HT1080 (cell line): ENCODE measurements around the gene LYL1. TPM values are rescaled to one million over a fixed set of nuclear protein-coding genes. Genes with fewer than 3 reads are reported as not detected.
A peak's percentile ranks its signal among the peaks of the same experiment; 100 is the strongest.
"Not testable (repeated sequence)": the region's sequence is repeated elsewhere in the genome, so short reads cannot be mapped to it uniquely, and the experiment has no call there.

Experiments
- DNase-seq: peaks from one replicate; pipeline ENCODE4 v3.0.0-alpha.2; 2015; ENCODE audit warnings: low read depth
- polyA plus RNA-seq, 2 experiments: library from polyadenylated mRNA; depleted of rRNA; stranded (reverse); fragments of >200 nt; gene quantifications; 2 replicates each; pipeline ENCODE4 v1.2.3, GENCODE V29; 2015
- total RNA-seq: library from RNA; depleted of rRNA; stranded (reverse); fragments of >200 nt; shearing (Covaris generic); gene quantifications from 2 replicates; pipeline ENCODE4 v1.2.3, GENCODE V29; 2014; rRNA removed

The LYL1 gene
- not detected in 2 replicates for total RNA-seq
- polyA plus RNA-seq (2015; cell fraction: cytosol; rRNA removed), result not detected in 2 replicates
- not detected in 2 replicates for polyA plus RNA-seq (2015; cell fraction: nucleus; rRNA removed)

DNA sequence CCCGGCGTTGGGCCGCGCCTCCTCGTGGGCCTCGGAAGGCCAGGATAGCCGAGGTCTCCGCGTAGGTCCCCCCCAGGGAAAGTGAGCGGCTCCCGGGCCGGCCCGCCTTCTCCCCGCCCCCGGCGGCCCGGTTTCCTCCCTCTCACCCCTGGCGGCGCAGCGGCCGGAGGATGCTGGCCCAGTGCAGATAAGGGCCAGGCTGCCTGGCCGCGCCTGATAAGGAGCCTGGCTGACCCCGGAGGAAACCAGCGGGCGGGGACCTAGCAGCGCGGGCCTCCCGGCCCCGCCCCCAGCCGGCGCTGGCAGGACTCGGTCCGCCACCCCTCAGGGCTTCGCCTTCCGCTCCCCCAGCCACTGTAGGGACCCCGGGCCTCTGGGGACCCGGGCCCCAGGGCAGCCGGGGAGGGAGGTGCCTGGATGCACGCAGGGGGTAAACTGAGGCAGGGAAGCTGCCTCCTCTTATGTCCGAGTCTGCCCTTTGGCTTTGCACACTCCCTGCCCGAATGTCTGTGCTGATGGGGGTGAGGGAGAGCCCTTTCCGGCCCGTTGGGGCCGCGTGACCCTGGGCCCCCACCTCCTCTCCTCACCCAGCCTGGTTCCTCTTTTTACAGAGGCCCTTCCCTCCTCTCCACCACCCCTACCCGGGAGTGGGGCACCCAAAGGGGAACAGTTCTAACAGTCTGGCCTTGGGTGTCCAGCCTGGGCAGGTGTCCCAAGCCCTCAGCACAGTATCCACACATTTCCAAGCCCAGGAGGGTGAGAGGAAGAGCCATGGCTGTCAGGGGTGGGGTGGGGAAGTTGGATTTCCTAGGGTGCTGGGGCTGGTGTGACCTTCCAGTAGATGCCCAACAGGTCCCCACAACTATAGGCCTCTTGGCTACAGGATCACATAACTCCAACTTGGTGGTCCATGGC is at the start of gene LYL1:
Gene LYL1 (minus strand): TSS at position 193 of the 915 bp plus-strand sequence. CDS start 1,687 bp downstream, outside the sequence.
- no peak for DNase-seq

DNA sequence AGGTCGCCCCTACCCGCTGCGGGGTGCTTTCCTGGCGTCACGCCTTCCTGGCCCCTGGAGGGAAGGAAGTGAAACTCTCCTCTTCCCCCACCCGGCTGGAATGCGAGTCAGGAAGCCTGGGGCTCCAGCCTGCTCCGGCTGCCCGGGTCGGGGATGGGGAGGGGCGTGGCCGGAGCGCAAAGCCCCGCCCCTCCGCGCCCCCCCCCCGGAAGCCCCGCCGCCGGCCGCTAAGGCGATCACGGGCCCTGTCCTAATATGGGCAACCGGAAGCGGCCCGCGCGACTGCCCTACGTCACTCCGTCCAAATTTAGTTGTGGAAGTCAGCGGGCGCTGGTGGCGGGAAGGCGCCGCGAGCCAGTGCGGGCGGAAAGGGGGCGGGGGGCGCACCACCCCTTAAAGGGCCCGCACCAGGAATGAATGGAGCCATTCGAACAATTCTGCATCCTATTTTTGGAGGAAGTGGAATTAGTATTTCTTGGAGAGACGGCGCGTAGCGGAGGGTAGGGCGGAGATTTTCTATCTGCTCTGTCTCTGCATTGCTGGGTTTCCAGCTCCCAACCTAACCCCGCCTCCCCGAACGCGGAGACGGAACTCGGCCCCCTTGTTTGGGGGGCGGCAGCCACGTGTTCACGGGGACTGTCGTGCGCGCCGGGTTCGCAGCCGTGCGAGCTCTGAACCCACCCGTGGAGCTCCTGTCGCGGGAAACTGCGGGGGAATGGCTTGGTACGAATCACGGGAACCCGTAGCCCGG is 49.1 kb upstream of the LYL1 start:
- peak; percentile 96 for DNase-seq

DNA sequence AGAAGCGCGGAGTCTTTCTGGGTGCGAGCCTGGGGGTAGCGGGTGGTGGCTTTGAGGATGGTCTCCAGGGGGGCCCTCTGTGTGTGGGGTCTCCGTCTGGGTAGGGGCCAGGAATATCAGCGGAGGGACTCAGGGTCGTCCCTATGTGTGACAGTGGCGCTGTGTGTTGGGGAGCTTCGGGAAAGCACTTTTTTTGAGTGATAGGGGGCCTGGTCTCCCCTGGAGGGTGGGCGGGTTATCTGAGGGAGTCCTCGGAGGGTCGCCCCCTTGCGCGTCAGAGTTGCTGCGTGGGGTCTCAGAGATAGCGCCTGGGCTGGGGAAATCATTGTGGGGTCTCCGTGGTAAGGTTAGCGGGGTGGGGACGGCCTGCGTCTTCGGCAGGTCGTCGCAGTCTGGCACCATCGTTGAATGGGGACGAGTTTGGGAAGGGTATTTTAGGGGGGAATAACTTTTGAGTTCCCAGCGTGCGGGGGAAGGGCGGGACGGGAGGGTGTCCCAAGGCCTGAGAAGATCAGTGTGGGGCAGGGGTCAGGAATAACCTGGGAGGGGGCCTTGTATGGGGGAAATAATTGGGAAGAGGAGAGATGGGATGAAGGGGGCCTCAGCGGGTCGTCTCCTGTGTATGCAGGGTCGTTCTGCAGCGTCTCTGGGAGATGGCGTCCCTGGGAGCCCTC is 48.4 kb upstream of the LYL1 start:
- no peak for DNase-seq

DNA sequence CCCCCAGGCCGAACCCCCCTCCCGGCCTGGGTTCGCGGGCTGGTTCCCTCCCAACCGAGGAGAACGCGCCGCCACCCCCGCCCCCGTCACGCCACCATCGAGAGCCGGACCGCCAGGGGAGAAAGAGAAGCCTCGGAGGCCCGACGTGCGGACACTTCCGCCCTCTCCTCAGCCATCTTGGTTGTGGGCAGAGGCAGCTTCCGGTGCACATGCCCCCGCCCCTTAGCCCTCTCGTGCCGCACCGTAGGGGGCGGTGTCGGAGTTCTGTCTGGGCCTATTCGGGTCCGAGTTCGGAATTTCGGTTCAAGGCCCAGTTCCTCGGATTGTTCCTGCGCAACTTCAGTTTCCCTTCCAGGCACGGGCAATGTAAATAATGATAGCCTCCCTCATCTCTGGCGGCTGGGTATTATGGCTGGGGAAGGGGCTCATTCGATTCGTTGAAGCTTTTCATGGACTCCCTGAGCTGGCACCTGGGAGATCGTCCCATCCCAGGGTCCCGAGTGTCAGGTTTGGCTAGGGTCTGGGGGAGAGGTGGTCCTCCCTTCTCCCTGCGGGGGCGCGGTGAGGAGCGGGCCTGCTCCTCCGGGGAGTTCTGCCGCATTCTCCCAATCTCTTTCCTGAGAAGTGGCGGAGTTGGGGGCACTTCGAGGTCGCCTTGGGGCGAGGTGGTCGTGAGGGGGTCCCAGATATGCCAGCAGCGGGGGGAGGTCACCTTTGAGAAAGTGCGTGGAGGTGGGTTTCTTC is 47.7 kb upstream of the LYL1 start, which contains the start of the genes IER2 and STX10:
Gene IER2 (plus strand): TSS at position 225 of the 744 bp plus-strand sequence. CDS start 2,776 bp downstream, outside the sequence.
Gene STX10 (minus strand): TSS at position 189 of the 744 bp plus-strand sequence. CDS start 202 bp downstream, outside the sequence.
- DNase-seq, result peak; percentile 94

DNA sequence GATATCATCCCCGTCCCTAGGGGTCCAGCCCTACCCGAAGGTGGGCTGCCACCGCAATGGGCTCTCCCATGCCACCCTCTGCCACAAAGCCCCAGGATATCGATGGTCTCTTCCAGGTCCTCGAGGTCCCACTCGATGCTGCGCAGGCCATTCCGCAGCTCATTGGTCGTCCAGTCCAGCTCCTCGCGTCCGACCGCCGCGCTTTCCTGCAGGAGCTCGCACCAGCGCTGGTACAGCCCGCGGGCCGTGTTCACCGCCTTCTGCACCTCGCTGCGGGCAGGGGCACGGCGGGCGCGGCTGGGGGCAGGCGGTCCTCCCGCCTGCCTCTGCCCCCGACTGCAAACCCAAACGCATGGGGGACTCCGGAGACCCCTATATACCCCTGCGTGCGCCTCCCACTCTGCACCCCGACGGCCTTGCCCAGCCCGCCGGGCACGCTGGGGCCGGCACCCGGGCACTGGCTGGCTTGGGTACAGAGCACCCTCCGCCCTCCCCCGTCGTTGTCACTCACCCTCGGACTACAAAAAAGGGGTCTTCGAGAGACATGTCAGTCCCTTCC is 47.0 kb upstream of the LYL1 start:
- peak; percentile 49 for DNase-seq

DNA sequence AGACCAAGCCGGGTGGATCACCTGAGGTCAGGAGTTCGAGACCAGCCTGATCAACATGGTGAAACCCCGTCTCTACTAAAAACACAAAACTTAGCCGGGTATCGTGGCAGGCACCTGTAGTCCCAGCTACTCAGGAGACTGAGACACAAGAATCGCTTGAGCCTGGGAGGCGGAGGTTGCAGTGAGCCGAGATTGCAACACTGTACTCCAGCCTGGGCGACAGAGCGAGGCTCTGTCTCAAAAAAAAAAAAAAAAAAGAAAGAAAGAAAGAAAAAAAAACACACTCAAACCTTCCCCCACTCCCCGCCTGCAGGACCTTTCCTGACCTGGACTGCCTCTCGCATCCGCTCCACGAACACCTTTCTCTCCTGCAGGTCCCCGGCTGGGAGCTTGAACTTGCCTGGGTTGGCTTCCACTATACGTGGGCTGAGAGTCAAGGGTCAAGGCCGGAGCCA is 46.5 kb upstream of the LYL1 start:
- not testable (repeated sequence) for DNase-seq

DNA sequence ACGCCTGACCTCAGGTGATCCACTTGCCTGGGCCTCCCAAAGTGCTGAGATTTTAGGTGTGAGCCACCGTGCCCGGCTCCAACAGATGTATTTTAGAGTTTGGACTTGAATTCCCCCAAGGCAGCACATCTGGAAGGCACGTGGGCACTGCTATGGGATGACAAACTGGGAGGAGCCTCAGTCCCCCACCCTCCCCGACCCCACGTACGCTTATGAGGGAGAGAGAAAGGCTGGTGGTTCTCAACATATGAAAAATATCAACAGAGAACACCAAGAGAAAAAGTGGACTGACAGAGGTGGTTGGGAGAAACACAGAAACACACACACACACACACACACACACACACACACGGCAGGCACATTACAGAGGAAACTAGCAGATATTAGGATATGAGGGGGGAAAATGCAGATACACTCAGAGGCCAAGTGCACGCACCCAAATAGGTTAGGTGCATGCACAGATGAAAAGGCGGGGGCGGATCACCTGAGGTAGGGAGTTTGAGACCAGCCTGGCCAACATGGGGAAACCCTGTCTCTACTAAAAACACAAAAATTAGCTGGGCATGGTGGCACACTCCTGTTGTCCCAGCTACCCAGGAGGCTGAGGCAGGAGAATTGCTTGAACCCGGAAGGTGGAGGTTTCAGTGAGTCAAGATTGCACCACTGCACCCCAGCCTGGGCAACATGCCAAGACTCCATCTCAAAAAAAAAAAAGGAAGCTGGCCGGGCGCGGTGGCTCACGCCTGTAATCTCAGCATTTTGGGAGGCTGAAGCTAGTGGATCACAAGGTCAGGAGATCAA is 44.3 kb upstream of the LYL1 start:
- no peak for DNase-seq

DNA sequence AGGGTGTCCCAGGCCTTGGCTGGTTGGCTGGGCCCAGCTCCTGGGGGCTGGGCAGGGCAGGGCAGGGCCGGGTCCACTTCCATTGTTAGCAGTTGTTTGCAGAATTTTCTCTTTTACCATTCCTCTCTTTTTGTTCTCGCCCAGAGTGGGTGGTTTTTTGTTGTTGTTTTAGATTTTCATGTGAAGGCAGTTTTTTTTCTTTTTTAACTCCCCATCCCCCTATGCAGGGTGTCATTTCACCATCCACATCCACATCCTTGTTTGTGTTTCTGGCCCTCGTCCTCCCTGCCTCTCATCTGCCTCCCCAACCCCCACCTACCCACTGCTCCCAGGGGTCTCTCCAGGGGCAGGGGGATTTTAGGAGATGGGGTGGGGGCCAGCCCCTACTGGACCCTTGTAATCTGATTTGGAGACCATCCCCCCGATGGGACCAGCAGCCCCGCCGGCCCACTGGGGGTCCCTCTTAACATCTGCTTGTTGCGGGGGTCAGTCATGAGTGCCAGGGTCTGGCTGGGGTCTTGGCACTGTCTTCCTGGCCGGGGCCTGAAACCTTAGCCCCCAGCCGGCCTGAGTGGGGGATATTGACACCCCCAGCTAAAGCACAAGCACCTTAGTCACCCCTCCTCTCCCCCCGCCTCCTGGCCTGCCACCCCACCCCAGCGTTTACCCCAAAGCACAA is 37.1 kb upstream of the LYL1 start:
- DNase-seq, result no peak

DNA sequence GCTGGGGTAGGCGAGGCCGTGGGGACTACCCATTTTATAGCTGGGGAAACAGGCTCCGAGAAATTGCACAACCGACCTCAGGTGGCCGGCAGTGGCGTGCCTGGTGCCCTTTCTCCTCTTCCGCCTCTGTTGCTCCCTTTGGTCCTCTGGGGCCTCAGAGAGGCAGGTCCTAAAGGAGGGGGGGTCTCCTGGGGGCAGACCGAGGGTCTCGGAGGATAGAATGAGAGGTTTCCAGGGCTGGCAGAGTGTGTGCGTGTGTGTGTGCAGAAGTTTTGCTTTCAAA is 36.2 kb upstream of the LYL1 start:
- no peak for DNase-seq

DNA sequence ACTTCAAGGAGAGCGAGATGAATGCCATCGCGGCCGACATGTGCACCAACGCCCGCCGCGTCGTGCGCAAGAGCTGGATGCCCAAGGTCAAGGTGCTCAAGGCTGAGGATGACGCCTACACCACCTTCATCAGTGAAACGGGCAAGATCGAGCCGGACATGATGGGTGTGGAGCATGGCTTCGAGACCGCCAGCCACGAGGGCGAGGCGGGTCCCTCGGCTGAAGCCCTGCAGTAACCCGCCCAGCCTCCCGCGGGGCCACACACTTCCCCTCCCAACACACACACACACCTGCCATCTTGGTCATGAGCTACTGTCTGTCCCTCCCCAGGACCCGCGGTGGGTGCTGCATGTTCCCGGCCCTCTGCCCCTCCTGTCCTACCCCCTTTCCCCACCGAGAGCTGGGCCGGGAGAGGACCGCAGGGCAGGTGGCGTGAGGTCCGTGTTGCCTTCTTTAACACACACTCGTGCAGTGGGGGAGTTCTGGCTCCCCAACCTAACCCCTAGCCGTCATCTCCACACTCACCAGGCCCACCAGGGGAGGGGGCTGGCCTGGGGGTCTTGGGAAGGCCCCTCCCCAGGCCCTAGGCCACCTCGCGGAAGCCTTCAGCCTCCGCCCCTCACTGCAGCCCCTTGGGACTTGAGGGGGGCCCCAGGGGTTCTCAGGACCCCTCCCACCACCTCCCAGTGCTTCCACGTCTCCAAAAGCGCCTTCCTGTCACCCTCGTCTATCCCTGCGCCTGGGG is 35.7 kb upstream of the LYL1 start:
- no peak for DNase-seq

DNA sequence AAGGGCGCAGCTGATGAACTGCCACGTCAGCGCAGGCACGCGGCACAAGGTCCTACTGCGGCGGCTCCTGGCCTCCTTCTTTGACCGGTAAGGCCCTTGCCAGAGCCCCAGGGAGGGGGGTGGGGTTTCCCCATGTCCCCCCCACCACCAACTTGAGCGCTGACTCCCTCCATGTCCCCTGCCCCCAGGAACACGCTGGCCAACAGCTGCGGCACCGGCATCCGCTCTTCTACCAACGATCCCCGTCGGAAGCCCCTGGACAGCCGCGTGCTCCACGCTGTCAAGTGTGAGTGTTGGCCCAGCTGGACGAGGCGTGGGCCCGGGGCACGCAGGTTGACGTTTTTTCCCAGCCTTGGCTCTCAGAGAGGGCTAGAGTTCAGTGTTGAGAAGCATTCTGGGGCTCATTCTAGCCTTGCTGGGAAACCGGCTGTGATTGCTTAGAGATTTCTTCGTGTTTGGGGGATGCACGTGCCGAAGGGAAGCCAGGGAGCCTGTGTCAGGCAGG is 34.7 kb upstream of the LYL1 start:
- DNase-seq, result no peak

DNA sequence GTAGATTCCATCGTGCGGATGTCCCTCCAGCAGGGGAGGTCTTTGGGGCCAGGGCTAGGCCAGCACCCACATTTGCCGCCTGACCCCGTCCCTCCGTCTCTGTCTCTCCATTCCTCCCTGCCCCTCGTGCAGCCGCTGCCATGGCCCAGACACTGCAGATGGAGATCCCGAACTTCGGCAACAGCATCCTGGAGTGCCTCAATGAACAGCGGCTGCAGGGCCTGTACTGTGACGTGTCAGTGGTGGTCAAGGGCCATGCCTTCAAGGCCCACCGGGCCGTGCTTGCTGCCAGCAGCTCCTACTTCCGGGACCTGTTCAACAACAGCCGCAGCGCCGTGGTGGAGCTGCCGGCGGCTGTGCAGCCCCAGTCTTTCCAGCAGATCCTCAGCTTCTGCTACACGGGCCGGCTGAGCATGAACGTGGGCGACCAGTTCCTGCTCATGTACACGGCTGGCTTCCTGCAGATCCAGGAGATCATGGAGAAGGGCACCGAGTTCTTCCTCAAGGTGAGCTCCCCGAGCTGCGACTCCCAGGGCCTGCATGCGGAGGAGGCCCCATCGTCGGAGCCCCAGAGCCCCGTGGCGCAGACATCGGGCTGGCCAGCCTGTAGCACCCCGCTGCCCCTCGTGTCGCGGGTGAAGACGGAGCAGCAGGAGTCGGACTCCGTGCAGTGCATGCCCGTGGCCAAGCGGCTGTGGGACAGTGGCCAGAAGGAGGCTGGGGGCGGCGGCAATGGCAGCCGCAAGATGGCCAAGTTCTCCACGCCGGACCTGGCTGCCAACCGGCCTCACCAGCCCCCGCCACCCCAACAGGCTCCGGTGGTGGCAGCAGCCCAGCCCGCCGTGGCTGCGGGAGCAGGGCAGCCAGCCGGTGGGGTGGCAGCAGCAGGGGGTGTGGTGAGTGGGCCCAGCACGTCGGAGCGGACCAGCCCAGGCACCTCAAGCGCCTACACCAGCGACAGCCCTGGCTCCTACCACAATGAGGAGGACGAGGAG is 32.7 kb upstream of the LYL1 start:
- DNase-seq, result no peak

DNA sequence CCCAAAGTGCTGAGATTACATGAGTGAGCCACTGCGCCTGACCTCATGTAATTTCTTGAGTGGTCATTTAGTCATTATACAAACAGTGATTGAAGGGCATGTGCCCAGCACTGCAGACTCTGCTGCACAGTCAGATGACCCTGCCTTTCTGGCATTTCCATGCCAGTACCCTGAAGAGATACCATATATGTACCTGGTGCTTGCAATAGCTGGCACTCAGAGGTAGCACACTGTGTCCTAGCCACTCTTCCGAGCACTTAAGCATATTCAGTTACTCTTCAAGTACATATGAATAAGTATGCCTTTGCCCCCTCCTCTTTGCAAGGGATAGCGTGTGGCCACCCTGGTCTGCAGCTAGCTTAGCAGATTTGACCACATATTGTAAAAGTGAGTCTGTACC is 32.0 kb upstream of the LYL1 start:
- DNase-seq, result no peak

DNA sequence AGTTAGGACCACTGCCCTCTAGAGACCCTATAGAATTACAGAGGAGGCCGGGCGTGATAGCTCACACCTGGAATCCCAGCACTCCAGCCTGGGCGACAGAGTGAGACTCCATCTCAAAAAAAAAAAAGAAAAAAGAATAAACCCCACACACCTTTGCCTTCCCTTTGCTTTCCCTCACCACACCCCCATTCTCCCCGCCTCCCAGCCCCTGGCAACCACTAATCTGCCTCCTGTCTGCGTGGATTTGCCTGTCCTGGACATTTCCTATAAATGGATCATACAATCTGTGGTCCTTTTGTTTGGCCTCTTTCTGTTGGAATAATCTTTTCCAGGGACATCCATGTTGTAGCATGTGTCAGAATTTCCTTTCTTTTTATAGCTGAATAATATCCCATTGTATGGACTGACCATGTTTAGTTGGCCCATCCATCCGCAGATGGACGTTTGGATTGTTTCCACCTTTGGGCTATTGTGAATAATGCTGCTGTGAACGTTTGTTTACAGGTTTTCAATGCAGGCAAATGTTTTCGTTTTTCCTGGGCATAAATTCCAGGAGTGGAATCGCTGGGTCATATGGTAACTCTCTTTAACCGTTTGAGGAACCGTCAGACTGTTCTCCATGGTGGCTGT is 30.7 kb upstream of the LYL1 start:
- no peak for DNase-seq

DNA sequence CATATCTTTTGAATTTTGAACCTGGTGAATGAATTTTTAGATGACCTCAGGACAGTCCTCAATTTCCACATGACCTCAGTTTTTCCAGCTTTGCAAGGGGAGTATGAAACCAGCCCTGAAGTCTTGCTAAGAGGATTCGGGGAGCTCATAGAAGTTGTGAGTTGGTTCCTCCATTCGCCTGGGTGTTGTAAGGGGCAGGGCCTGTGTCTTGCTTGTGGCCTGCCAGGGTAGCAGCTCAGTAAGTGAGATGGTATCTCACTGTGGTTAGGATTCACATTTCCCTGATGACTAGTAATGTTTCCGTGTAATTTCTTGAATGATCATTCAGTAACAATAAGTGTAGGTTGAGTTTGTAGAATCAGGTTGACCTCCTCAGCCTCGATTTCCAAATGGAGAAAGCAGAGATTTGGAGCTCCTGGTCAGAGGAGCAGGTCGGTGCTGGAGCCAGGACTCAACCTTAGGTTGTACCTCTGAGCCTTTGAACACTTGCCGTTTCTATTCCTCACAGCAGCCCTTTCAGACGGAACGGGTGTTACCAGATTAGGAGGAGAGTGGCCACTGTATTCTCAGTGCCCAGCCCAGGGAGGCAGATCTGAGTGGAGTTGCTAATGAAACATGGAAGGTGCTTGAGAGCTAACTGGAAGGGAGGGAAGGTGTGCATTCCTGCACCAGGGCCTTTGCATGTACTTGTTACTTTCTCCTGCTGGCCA is 30.0 kb upstream of the LYL1 start:
- DNase-seq, result peak; percentile 56
